ENCODE data around the gene TTLL8.

The TTLL8 gene

GRCh38 chr22:50040717-50041116, 17.4 kb downstream of the TTLL8 start:
- DNase-seq: no peak

GRCh38 chr22:50039669-50040443, 18.2 kb downstream of the TTLL8 start:
- DNase-seq: no peak

- no peak for DNase-seq
Observed at GRCh38 chr22:50035976-50036724, 21.9 kb downstream of the TTLL8 start.

DNA sequence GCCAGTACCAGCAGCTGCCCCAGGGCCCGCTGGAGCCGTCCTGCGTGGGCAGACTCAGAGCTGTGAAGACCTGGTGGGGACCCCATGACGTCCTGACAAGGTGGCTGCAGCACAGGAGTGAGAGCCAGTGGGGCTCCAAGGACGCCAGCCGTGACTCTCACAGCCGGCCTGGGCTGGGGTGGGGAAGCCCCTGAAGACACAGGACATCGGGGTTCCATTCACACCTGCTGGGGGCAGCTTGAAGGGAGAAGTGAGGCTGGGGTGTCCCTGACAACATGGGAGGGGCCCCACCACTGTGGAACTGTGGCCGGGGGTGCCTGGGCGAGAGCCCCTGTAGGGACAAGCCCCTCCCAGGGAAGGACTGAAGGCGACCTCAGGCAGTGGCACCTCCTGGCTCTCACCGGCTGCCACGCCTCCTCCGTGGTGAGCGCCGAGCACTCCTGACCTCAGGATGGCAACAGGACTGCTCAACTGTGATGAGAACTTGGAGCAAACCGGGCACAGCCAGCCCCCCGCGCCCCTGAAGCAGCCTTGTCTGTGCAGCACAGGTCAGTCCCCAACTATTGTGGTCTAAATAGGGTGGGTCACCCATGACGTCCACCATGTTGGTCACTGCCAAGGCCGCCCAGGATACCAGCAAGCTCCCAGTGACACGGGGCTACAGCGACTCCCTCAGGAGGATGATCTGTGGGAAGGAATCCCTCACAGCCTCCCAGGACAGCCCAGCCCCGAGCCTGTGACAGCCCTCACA, 22.8 kb downstream of the TTLL8 start:
- DNase-seq: no peak

- no peak for DNase-seq
Observed at GRCh38 chr22:50034126-50035081, 23.7 kb downstream of the TTLL8 start.

- DNase-seq: no peak
Observed at GRCh38 chr22:50032941-50033601, 25.0 kb downstream of the TTLL8 start.

- DNase-seq: no peak
Observed at GRCh38 chr22:50032109-50032871, 25.8 kb downstream of the TTLL8 start.

DNA sequence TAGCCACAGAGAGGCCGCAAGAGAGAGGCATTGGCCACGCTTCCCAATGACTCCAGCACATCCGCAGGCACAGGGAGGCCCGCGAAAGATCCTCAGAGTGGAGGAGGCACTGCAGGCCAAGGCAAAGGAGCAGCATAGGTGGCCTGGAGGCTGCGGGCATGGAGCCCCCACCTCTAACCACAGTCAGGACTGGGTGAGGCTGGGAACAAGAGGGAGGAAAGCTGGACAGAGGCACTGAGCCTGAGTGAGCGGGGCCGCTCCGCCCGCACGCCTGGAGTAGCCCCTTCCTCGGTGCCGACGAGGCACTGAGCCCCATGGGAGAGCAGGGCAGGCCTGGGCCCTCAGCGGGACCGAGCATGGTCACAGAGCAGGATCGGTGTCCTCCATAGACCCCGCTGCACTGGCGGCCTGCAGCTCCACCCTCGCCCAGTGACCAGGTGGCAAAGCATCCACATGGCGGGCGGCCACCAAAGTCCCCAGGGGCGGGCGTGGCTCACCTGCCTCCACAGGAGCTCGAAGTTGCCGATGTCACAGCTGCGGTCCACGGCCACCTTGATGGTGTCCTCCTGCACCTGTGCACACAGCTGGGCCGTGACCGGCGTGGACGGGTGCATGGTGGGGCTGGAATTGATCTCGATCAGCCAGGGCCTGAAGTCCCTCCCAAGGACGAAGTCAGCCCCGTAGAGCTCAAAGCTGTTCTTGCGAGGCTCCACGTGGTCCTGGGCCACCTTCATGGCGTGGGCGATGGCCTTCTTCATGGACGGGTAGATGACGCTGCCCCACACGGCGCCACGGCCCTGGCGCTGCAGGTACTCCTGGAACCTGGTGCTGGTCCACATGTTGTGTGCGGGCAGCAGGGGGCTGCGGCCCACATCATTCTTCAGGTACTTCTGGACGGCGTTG, 26.7 kb downstream of the TTLL8 start:
- no peak for DNase-seq

DNA sequence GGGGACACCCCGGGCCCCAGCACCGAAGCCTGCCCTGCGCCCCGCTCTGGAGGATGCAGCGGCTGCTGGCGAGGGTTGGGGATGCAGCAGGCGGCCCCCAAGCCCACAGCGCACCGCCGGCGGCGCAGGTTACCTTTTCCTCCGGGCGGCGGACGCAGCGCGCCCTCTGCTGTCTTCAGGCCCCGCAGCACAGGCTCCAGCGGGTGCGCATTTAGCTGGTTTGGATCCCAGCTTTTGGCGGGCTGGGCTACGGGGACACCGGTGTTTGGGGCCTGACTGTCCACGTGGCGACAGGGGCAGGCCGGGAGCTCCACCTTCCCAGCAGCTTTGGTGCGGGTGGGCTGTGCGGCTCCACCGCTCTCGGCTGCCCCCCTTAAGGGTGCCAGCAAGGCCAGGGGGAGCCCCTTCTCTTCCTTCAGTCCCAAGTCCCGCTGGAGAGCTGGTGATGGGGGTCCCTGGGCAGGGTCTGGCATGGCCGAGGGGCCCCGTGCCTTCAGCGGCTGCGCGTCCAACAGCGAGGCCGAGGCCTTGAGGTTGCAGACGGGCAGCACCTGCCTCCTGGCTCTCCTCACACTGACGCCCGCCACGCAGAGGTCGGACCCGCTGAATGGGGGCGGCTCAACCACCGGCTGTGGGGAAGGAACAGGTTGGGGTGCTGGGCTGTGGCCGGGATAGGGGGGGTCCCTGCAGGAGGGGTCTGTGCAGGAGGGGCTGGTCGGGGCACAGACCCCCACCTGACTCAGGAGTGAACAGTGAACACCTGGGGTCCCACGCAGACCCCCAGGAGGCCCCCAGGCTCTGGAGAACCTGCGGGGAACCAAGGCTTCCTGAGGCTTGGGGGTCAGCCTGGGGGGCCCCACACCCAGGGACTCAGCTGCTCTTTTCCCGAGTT, 27.6 kb downstream of the TTLL8 start:
- DNase-seq: peak; percentile 56

GRCh38 chr22:50027639-50028537, 30.2 kb downstream of the TTLL8 start:
- no peak for DNase-seq

GRCh38 chr22:50025993-50026392, 32.1 kb downstream of the TTLL8 start:
- no peak for DNase-seq

- no peak for DNase-seq
Observed at GRCh38 chr22:50022171-50022819, 35.8 kb downstream of the TTLL8 start.

DNA sequence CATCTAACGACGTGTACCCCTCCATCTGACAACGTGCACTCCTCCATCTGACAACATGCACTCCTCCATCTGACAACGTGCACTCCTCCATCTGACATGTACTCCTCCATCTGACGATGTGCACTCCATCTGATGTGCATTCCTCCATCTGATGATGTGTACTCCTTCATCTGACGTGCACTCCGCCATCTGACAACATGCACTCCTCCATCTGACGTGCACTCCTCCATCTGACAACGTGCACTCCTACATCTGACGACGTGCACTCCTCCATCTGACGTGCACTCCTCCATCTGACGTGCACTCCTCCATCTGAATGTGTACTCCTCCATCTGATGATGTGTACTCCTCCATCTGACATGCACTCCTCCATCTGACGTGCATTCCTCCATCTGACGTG, 37.5 kb downstream of the TTLL8 start:
- DNase-seq: no peak

DNA sequence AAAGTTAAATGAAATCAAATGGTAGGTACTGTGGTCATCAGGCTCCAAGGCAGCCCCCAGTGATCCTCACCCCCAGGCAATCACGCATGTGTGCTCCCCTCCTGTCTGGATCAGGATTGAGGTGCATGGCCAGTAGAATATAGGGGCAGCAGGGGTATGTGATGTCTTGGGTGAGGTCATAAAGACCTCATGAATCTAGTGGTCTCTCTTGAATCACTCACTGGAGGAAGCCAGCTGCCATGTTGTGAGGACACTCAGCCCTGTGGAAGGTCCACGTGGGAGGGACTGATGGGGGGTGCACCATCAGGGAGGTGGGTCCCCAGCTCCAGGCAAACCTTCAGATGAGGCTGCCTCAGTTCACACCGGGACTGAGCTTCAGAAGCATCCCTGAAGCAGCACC, 38.8 kb downstream of the TTLL8 start:
- no peak for DNase-seq

DNA sequence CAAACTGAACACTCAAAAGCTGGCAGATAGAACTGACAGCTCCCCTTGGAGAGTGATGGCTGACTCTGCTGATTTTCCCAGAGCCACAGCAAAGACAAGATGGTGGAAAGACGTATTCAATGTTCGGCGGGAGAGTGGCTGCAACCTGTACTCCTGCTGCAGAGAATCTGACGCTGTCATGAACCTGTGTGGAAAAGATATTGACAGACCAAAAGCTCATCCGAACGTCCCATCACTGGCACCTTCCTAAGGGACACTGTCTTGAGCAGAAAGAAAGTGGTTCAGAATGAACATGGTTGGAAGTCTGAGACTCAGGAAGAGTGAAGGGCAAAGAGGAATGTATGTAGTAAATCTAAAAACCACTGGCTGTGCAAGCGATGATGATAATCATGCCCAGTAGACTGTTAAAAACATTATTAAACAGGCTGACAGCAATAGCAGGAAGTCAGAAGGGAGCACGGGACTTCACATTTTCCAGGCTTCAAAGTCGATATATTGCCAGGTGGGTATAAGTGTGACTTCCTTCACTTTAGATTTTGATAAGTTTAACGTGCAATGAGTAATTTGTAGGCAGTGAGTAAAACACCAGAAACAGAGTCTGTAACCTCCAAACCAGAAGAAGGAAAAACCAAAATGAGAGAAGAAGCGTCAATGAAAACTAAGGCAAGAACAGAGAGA, 39.4 kb downstream of the TTLL8 start:
- no peak for DNase-seq

DNA sequence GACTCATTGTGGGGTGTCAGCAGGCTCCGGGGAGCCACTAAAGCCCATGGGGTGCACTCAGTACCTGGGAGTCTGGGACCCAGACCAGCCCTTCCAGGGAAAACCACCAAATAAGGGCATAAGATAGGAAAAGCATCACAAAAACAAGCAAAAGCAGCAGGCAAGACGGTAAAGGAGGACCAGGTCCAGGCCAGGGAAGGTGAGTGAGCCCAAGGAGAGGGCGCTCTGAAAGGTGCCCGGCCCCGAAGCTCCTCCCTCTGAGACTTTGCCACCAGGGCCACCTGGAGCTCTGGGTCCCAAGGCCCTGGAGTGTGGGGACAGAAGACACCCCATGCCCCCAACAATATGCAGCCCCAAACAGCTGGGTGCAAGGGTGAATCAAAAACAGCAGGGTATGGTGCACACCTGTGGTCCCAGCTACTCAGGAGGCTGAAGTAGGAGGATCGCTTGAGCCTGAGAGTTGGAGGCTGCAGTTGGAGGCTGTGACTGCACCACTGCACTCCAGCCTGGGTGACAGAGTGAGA, 40.3 kb downstream of the TTLL8 start:
- DNase-seq: no peak

All from EL (cell line).